Activated CD8-positive, alpha-beta T cell treated with anti-CD3 and anti-CD28 coated beads for 36 hours (primary cell): ENCODE results near the gene MYOZ2. TPM values are rescaled to one million over a fixed set of nuclear protein-coding genes. Genes with fewer than 3 reads are reported as not detected.

Experiments
- ATAC-seq: fragments of 200-7000 bp; cut with Tn5 transposase; one replicate; pipeline ENCODE4 v1.10.0; 2021; ENCODE audit warnings: mild to moderate bottlenecking, moderate library complexity
- CTCF ChIA-PET: fragments of 350-600 bp; sonication (Branson Sonifier 250); formaldehyde crosslinking; loops from one replicate; lab custom pipeline; 2021; ENCODE audit warnings: antibody characterized with exemption; lab: Charles Lee
- POLR2A ChIA-PET: fragments of 350-600 bp; sonication (Branson Sonifier 250); formaldehyde crosslinking; loops from one replicate; lab custom pipeline; 2021; ENCODE audit warnings: antibody characterized with exemption; lab: Charles Lee
- DNase-seq: peaks from one replicate; pipeline ENCODE4 v3.0.0-alpha.2; 2020
- H3K27ac Mint-ChIP-seq: one replicate; pipeline ENCODE4 v1.8.0; 2021; ENCODE audit warnings: mild to moderate bottlenecking, mixed read lengths
- H3K27me3 Mint-ChIP-seq: one replicate; pipeline ENCODE4 v1.8.0; 2021; ENCODE audit warnings: mixed read lengths
- H3K36me3 Mint-ChIP-seq: one replicate; pipeline ENCODE4 v1.8.0; 2021; ENCODE audit warnings: low read depth, mixed read lengths
- H3K4me1 Mint-ChIP-seq: one replicate; pipeline ENCODE4 v1.8.0; 2021; ENCODE audit warnings: low read depth, mixed read lengths
- H3K4me3 Mint-ChIP-seq: one replicate; pipeline ENCODE4 v1.8.0; 2021; ENCODE audit warnings: mild to moderate bottlenecking, moderate library complexity, mixed read lengths
- H3K9me3 Mint-ChIP-seq: one replicate; pipeline ENCODE4 v1.8.0; 2021; ENCODE audit warnings: mixed read lengths
- intact Hi-C: fragments of 100-400 bp; cut with micrococcal nuclease; formaldehyde crosslinking; loops from one replicate; pipeline ENCODE4 v1.10.0; 2022
- total RNA-seq, 2 experiments: library from RNA; stranded (reverse); gene quantifications; one replicate each; pipeline ENCODE4 v1.2.3, GENCODE V29; 2021
- TF ChIP-seq, protein P1 (sequence below): fragments of 200-600 bp; IDR thresholded peaks from one replicate; pipeline ENCODE4 v1.8.0; 2022; ENCODE audit warnings: antibody characterized with exemption, mild to moderate bottlenecking

Gene MYOZ2
- total RNA-seq, 2 experiments from 2014 or later: not detected

DNA sequence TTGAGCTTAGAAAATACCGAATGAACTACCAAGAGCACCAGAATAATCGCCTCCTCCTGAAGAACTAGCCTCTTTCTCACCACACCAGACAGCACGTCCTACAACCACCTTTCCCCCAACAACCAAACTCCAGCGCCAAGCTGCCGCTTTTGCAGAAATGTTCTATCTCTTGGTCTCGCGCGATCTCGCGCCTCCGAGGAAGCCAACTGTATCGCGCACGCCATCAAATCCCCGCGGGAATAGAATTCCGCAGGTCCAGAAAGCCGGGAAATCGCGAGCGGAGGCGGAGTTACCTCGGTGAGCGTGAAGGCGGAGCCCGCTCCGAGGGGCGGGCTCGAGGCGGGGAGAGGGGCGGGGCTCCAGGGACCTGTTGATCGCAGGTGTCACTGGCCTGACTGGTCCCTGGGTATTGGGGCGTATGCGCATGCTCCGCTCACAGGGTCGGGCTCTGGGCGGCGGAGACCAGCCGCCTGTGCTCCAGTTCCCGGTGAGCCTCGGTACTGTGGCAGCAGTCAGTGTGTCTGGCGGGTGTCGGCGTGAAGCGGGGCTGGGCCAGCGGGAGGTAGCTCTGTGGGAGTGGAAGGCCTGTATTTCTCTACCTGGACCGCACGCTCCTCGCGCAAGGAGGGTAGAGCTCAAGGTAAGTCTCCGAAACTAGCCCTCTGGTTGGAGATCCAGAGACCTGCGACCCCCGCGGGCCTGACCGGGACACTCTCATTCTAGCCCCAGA lies 76.8 kb downstream of the MYOZ2 start, which contains the start of gene USP53:
Gene USP53 (plus strand): TSS at position 480 of the 730 bp plus-strand sequence. CDS start 27,047 bp downstream, outside the sequence.
- Mint-ChIP-seq H3K4me3 (peak within 1 kb of the TSS; percentile 83), H3K9me3 (no peaks in the 10 kb centered on the region), H3K27me3 (no peaks in the 10 kb centered on the region), H3K4me1 (peaks cover 49% of the 10 kb centered on the region), H3K36me3 (peaks cover 6% of the 10 kb centered on the region), H3K27ac (peak within 1 kb of the TSS; percentile 87)
- TF ChIP-seq, protein P1, sequence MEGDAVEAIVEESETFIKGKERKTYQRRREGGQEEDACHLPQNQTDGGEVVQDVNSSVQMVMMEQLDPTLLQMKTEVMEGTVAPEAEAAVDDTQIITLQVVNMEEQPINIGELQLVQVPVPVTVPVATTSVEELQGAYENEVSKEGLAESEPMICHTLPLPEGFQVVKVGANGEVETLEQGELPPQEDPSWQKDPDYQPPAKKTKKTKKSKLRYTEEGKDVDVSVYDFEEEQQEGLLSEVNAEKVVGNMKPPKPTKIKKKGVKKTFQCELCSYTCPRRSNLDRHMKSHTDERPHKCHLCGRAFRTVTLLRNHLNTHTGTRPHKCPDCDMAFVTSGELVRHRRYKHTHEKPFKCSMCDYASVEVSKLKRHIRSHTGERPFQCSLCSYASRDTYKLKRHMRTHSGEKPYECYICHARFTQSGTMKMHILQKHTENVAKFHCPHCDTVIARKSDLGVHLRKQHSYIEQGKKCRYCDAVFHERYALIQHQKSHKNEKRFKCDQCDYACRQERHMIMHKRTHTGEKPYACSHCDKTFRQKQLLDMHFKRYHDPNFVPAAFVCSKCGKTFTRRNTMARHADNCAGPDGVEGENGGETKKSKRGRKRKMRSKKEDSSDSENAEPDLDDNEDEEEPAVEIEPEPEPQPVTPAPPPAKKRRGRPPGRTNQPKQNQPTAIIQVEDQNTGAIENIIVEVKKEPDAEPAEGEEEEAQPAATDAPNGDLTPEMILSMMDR: no peak
- DNase-seq: peak; percentile 99
- CTCF ChIA-PET: interaction anchor here (0.8 to 4.7 kb wide), 11 partner anchors 20 to 231 kb away, joined by 3 to 35 read pairs (median 4); a partner anchor contains a TSS
- POLR2A ChIA-PET: interaction anchor here (0.5 to 3.5 kb wide), 14 partner anchors 9 to 242 kb away, joined by 3 to 22 read pairs (median 6); a partner anchor contains a TSS
- peak; percentile 93 for ATAC-seq
- intact Hi-C loops: loop anchor here (5.0 kb wide), 1 partner anchor 75 kb away; no protein-coding TSS in a partner anchor

DNA sequence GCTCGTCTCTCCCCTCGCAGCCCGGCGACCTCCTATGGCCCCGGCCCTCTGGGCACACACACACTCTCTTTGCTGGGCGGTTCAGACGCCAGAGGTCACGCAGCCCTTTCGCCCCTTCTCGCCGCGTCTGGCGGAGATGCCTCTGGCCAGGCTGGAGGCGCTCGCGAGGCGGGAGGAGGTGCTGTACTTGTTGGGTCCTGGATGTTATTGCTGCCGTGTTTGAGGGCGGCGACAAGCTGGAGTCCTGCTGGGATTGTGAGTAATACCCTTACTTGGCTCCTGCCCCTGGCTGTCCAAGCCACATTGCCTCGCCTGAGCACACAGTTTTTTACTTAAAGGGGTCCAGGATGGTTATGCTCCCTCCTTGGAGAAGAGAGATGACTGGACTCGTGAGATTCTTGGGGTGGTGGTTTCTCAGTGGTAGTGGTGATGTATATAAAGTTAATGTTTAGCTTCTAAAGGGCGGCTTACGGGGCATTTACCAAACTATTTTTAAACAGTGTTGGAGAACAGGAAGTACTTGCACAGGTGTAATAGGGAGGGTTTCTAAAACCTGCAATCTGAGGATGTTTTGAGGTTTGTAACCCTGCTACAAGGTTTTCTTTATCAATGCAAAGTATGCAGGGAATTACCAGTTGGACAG lies 77.5 kb downstream of the MYOZ2 start:
- Mint-ChIP-seq H3K9me3 (no peaks in the 10 kb centered on the region), H3K4me1 (peaks cover 56% of the 10 kb centered on the region), H3K4me3 (peak overlapping the region; percentile 83), H3K27ac (peak overlapping the region; percentile 87), H3K27me3 (no peaks in the 10 kb centered on the region), H3K36me3 (peaks cover 13% of the 10 kb centered on the region)
- intact Hi-C loops: loop anchor here (5.0 kb wide), 1 partner anchor 74 kb away; no protein-coding TSS in a partner anchor
- POLR2A ChIA-PET: interaction anchor here (0.6 to 3.5 kb wide), 11 partner anchors 9 to 93 kb away, joined by 3 to 22 read pairs (median 7); a partner anchor contains a TSS
- peak; percentile 33 for ATAC-seq
- CTCF ChIA-PET: interaction anchor here (0.8 to 4.7 kb wide), 13 partner anchors 12 to 232 kb away, joined by 3 to 35 read pairs (median 4); a partner anchor contains a TSS
- DNase-seq: peak; percentile 79
- TF ChIP-seq, protein P1: no peak

DNA sequence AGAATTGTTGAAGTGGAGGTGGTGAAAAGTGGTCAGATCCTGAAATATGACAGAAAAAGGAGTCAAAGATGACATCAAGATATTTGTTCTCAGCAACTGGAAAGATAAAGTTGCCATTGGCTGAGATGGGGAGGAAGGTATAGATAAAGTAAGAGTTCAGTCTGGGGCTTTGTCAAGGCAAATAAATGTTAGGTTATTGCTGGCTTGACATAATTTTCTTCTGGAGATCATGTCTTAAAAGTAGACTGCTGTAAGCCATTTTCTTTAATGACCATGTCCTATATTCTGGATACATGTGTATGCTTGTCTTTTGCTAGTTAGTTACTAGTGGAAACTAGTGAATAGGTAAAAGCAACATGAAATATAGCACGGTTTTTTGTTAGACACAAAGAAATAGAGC lies 82.5 kb downstream of the MYOZ2 start:
- Mint-ChIP-seq H3K4me1 (peaks cover 31% of the 10 kb centered on the region), H3K9me3 (peaks cover 4% of the 10 kb centered on the region), H3K4me3 (no peak overlapping the region), H3K27ac (peak overlapping the region; percentile 17), H3K36me3 (peaks cover 34% of the 10 kb centered on the region), H3K27me3 (no peaks in the 10 kb centered on the region)
- TF ChIP-seq, protein P1: no peak
- CTCF ChIA-PET: no interaction called here
- ATAC-seq (no peak), DNase-seq (no peak)
- POLR2A ChIA-PET: interaction anchor here (0.7 kb wide), 1 partner anchor 81 kb away, joined by 3 read pairs; no protein-coding TSS in a partner anchor
- intact Hi-C loops: no loop called here

DNA sequence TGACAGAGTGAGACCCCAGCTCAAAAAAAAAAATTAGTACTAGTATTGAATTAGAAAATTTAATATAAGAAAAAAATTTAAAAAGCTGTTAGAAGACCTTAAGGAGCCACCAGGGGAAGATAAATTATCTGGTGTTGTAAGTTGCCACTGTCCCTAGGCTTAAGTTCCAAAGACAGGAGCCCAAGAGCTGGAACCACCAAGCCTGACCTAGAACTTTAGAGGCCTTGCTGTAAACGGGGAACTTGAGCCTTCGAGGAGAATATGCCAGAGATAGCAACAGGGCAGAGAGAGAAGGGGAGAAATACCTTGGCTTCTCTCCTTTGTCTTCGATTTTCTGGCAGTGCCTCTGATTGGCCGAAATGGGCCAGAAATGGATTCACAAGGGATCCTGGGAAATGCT lies 85.8 kb downstream of the MYOZ2 start:
- DNase-seq (no peak), ATAC-seq (no peak)
- intact Hi-C loops: no loop called here
- no peak overlapping the region for H3K27ac Mint-ChIP-seq
- no peaks in the 10 kb centered on the region for H3K27me3 Mint-ChIP-seq
- H3K36me3 Mint-ChIP-seq: peaks cover 53% of the 10 kb centered on the region
- TF ChIP-seq, protein P1: no peak
- no peak overlapping the region for H3K4me3 Mint-ChIP-seq
- ChIA-PET CTCF (interaction anchor here (0.8 kb wide), 1 partner anchor 16 kb away, joined by 3 read pairs; no protein-coding TSS in a partner anchor), POLR2A (interaction anchor here (1.3 to 2.4 kb wide), 2 partner anchors 8 to 11 kb away, joined by 4 to 14 read pairs; partner anchors contain the start of gene USP53)
- peaks cover 5% of the 10 kb centered on the region for H3K9me3 Mint-ChIP-seq
- peaks cover 42% of the 10 kb centered on the region for H3K4me1 Mint-ChIP-seq
